ENCODE measurements around the gene KCNT2.

Gene KCNT2

GRCh38 chr1:196637606-196638005, 29.4 kb upstream of the KCNT2 start:
- Histone ChIP-seq H3K4me3 (no peak overlapping the region), H3K27me3 (no peaks in the 10 kb centered on the region), H3K27ac (no peak overlapping the region), H3K4me1 (no peaks in the 10 kb centered on the region), H3K36me3 (no peaks in the 10 kb centered on the region), H3K9me3 (no peaks in the 10 kb centered on the region)
- intact Hi-C loops (cut with DNase I; ENCODE audit: low total_unique reads), result no loop called here
- TF ChIP-seq, protein P1, sequence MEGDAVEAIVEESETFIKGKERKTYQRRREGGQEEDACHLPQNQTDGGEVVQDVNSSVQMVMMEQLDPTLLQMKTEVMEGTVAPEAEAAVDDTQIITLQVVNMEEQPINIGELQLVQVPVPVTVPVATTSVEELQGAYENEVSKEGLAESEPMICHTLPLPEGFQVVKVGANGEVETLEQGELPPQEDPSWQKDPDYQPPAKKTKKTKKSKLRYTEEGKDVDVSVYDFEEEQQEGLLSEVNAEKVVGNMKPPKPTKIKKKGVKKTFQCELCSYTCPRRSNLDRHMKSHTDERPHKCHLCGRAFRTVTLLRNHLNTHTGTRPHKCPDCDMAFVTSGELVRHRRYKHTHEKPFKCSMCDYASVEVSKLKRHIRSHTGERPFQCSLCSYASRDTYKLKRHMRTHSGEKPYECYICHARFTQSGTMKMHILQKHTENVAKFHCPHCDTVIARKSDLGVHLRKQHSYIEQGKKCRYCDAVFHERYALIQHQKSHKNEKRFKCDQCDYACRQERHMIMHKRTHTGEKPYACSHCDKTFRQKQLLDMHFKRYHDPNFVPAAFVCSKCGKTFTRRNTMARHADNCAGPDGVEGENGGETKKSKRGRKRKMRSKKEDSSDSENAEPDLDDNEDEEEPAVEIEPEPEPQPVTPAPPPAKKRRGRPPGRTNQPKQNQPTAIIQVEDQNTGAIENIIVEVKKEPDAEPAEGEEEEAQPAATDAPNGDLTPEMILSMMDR (IDR thresholded peaks at IDR 0.05), result no peak
- DNase-seq, result no peak

DNA sequence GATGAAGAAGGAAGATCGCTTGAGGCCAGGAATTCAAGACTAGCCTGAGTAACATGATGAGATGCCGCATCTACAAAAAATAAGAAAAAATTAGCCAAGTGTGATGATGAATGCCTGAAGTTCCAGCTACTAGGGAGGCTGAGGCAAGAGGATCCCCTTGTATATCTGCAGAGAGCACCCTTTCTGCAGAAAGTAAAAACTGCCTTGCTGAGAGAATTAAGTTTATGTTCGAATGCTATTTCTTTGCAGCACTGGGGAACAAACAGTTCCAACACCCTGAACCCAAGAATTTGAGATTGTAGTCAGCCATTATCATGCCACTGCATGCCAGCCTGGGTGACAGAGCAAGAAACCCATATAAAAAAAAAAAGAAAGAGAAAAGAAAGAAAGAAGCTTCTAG, 20.6 kb upstream of the KCNT2 start:
- TF ChIP-seq, protein P1 (IDR thresholded peaks at IDR 0.05), result no peak
- no peak overlapping the region for H3K27ac ChIP-seq
- no peak for DNase-seq
- intact Hi-C loops (cut with DNase I; ENCODE audit: low total_unique reads), result no loop called here
- no peaks in the 10 kb centered on the region for H3K27me3 ChIP-seq
- no peaks in the 10 kb centered on the region for H3K4me1 ChIP-seq
- peaks cover 0 to 7% (median 7%) of the 10 kb centered on the region in 3 donors for H3K9me3 ChIP-seq
- H3K36me3 ChIP-seq, result no peaks in the 10 kb centered on the region
- no peak overlapping the region for H3K4me3 ChIP-seq

- H3K27me3 ChIP-seq, result no peaks in the 10 kb centered on the region
- H3K36me3 ChIP-seq, result no peaks in the 10 kb centered on the region
- DNase-seq, result no peak
- H3K9me3 ChIP-seq, result peaks cover 0 to 3% (median 0%) of the 10 kb centered on the region in 3 donors
- no peaks in the 10 kb centered on the region for H3K4me1 ChIP-seq
- TF ChIP-seq, protein P1 (IDR thresholded peaks at IDR 0.05), result no peak
- intact Hi-C loops (cut with DNase I; ENCODE audit: low total_unique reads), result no loop called here
- H3K4me3 ChIP-seq, result no peak overlapping the region
- no peak overlapping the region for H3K27ac ChIP-seq
Measured at GRCh38 chr1:196623079-196623478, 14.8 kb upstream of the KCNT2 start.

DNA sequence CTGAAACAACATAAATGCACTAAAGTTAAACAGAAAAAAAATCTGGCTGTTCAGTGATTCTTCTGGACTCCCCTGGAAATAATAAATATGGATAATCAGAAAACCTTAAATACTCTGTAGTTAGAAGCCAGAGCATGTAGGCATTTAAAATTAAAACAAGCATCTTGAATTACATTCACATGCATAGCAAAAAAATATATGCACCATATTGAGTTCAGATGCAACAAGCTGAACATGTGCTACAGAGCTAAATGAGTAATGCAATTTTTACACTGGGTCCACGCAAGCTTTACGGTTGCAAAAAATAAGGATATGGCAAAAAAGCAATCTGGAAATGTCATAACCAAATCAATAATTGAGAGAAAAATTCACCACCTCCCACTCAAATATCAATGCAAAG, 11.5 kb upstream of the KCNT2 start:
- intact Hi-C loops (cut with DNase I; ENCODE audit: low total_unique reads), result no loop called here
- DNase-seq, result no peak
- no peak overlapping the region for H3K27ac ChIP-seq
- no peaks in the 10 kb centered on the region for H3K27me3 ChIP-seq
- TF ChIP-seq, protein P1 (IDR thresholded peaks at IDR 0.05), result no peak
- no peaks in the 10 kb centered on the region for H3K4me1 ChIP-seq
- no peak overlapping the region for H3K4me3 ChIP-seq
- no peaks in the 10 kb centered on the region for H3K9me3 ChIP-seq
- no peaks in the 10 kb centered on the region for H3K36me3 ChIP-seq

GRCh38 chr1:196611873-196612272, 3.6 kb upstream of the KCNT2 start:
- intact Hi-C loops (cut with DNase I; ENCODE audit: low total_unique reads), result no loop called here
- Histone ChIP-seq H3K9me3 (no peaks in the 10 kb centered on the region), H3K27ac (no peak overlapping the region), H3K4me3 (no peak overlapping the region), H3K36me3 (no peaks in the 10 kb centered on the region), H3K27me3 (no peaks in the 10 kb centered on the region), H3K4me1 (peaks cover 0 to 21% (median 7%) of the 10 kb centered on the region in 4 donors)
- no peak for DNase-seq
- TF ChIP-seq, protein P1 (IDR thresholded peaks at IDR 0.05), result no peak

DNA sequence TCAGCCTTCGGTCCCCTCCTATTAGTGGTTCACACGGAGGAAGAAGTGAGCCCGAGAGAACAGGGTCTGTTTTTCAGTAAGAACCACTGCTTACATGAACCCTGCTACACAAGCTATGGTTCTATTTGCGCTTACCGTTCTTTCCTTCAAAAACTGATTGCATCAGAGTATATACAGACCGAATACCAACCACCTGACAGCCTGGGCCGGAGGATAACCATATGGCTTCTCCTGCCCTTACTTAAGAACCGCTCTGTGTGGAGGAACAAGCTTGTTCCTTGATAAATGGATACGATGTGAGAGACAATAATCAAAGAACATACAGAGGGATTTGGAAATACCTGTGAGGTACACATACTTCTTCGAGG, 1.1 kb upstream of the KCNT2 start:
- Histone ChIP-seq H3K36me3 (no peaks in the 10 kb centered on the region), H3K27ac (peak overlapping the region; percentile 49 to 78), H3K4me3 (peak overlapping the region; percentile 56), H3K9me3 (no peaks in the 10 kb centered on the region), H3K4me1 (peaks cover 0 to 31% (median 7%) of the 10 kb centered on the region in 4 donors), H3K27me3 (no peaks in the 10 kb centered on the region)
- TF ChIP-seq, protein P1 (IDR thresholded peaks at IDR 0.05), result no peak
- intact Hi-C loops (cut with DNase I; ENCODE audit: low total_unique reads), result no loop called here
- DNase-seq, result no peak
